H1 (cell line): ENCODE results near the gene CMTM5. TPM values are rescaled to one million over a fixed set of nuclear protein-coding genes. Genes with fewer than 3 reads are reported as not detected.

Experiments used
- CTCF ChIA-PET: fragments of 300-600 bp; sonication (Branson Sonifier 250); formaldehyde crosslinking; loops from one replicate; lab custom pipeline; 2021; ENCODE audit not compliant: partially characterized antibody; lab: Charles Lee
- POLR2A ChIA-PET: fragments of 300-600 bp; sonication (Branson Sonifier 250); formaldehyde crosslinking; loops from one replicate; lab custom pipeline; 2021; ENCODE audit warnings: inconsistent platforms; ENCODE audit not compliant: partially characterized antibody; lab: Charles Lee
- DNase-seq, 2 experiments: peaks; one replicate each; pipeline versions ENCODE4 v3.0.0 to v3.0.0-alpha.2; 2010 to 2022; ENCODE audit warnings: low spot score in 2 of 2, low read depth in 1 of 2, mixed read lengths in 1 of 2
- FAIRE-seq: peaks from 2 replicates; lab custom pipeline; 2011; peaks lifted over from hg19 to GRCh38; lab: Jason Lieb, UNC
- H2AFZ ChIP-seq: 2 replicates; pipeline ENCODE4 v1.8.1; 2012; ENCODE audit warnings: low read length, inconsistent platforms
- H2AK5ac ChIP-seq: 2 replicates; pipeline ENCODE4 v1.6.1; 2013; ENCODE audit warnings: low read depth, low read length
- H2BK120ac ChIP-seq: replicated peaks from 2 replicates; pipeline ENCODE3; 2013; ENCODE audit warnings: low read depth, low read length, inconsistent platforms
- H2BK12ac ChIP-seq: 2 replicates; pipeline ENCODE4 v1.6.1; 2013; ENCODE audit warnings: low read depth, low read length
- H2BK15ac ChIP-seq: 2 replicates; pipeline ENCODE4 v1.6.1; 2013; ENCODE audit warnings: low read length
- H2BK20ac ChIP-seq: 2 replicates; pipeline ENCODE4 v1.6.1; 2013; ENCODE audit warnings: low read length
- H2BK5ac ChIP-seq: 2 replicates; pipeline ENCODE4 v1.6.1; 2013; ENCODE audit warnings: low read depth, low read length
- H3K14ac ChIP-seq: 2 replicates; pipeline ENCODE4 v1.6.1; 2013; ENCODE audit warnings: inconsistent platforms; ENCODE audit not compliant: insufficient read length
- H3K18ac ChIP-seq: 2 replicates; pipeline ENCODE4 v1.6.1; 2013; ENCODE audit warnings: low read length; ENCODE audit errors: extremely low read depth
- H3K23ac ChIP-seq: 2 replicates; pipeline ENCODE4 v1.6.1; 2013; ENCODE audit warnings: inconsistent platforms; ENCODE audit not compliant: insufficient read length
- H3K23me2 ChIP-seq: 2 replicates; pipeline ENCODE4 v1.6.1; 2013; ENCODE audit warnings: low read depth, low read length
- H3K27ac ChIP-seq: 2 replicates; pipeline ENCODE4 v1.6.1; 2011; ENCODE audit warnings: low read depth, low read length, inconsistent platforms
- H3K27me3 ChIP-seq, 4 experiments: replicated peaks in 1 of 4; 1 replicate in 1 of 4; 2 replicates in 3 of 4; pipeline versions ENCODE4 v1.6.1 to v1.8.1; 2011 to 2013; ENCODE audit warnings: low read length in 3 of 4, mild to moderate bottlenecking in 3 of 4, inconsistent platforms in 2 of 4, mixed read lengths in 2 of 4, moderate library complexity in 1 of 4; ENCODE audit not compliant: control insufficient read depth in 3 of 4, insufficient read depth in 3 of 4; ENCODE audit errors: extremely low read depth in 1 of 4
- H3K36me3 ChIP-seq, 4 experiments: 2 replicates each; pipeline versions ENCODE4 v1.6.1 to v1.8.1; 2011 to 2013; ENCODE audit warnings: mild to moderate bottlenecking in 4 of 4, low read length in 3 of 4, moderate library complexity in 2 of 4, control low read depth in 1 of 4, inconsistent platforms in 1 of 4; ENCODE audit not compliant: insufficient read depth in 4 of 4, control insufficient read depth in 2 of 4
- H3K4ac ChIP-seq: replicated peaks from 2 replicates; pipeline ENCODE3; 2013; ENCODE audit warnings: low read length, low read depth, mixed read lengths, inconsistent platforms; ENCODE audit not compliant: insufficient read length
- H3K4me1 ChIP-seq, 4 experiments: replicated peaks in 1 of 4; 1 replicate in 1 of 4; 2 replicates in 3 of 4; pipeline versions ENCODE4 v1.6.1 to v1.8.1; 2011 to 2013; ENCODE audit warnings: low read length in 3 of 4, inconsistent platforms in 2 of 4, mixed read lengths in 1 of 4; ENCODE audit not compliant: insufficient read depth in 4 of 4, control insufficient read depth in 3 of 4
- H3K4me2 ChIP-seq, 2 experiments: 2 replicates each; pipeline versions ENCODE4 v1.6.1 to v1.8.1; 2011 to 2013; ENCODE audit warnings: low read depth in 2 of 2, low read length in 2 of 2, control low read depth in 1 of 2, inconsistent platforms in 1 of 2, mild to moderate bottlenecking in 1 of 2; ENCODE audit not compliant: insufficient read depth in 1 of 2
- H3K4me3 ChIP-seq, 4 experiments: fragments of 200-600, 300-600 bp in 1 of 4; sonication (generic), shearing (Covaris generic), sonication (Bioruptor Twin) in 1 of 4; 2 replicates each; pipeline versions ENCODE4 v1.5.1 to v1.8.1; 2011 to 2016; ENCODE audit warnings: low read length in 4 of 4, low read depth in 3 of 4, control low read depth in 2 of 4, inconsistent platforms in 2 of 4, mild to moderate bottlenecking in 2 of 4, mixed read lengths in 1 of 4, moderate library complexity in 1 of 4; ENCODE audit not compliant: insufficient read depth in 2 of 4; ENCODE audit errors: extremely low read depth in 1 of 4
- H3K56ac ChIP-seq: replicated peaks from 2 replicates; pipeline ENCODE3; 2013; ENCODE audit warnings: low read depth, mild to moderate bottlenecking, mixed read lengths, low read length, inconsistent platforms; ENCODE audit not compliant: insufficient read length
- H3K79me1 ChIP-seq: 2 replicates; pipeline ENCODE4 v1.6.1; 2013; ENCODE audit warnings: low read depth, low read length, control low read depth
- H3K79me2 ChIP-seq, 2 experiments: 2 replicates each; pipeline versions ENCODE4 v1.6.1 to v1.8.1; 2012 to 2013; ENCODE audit warnings: low read length in 2 of 2, mild to moderate bottlenecking in 2 of 2, inconsistent platforms in 1 of 2; ENCODE audit not compliant: insufficient read depth in 2 of 2, control insufficient read depth in 1 of 2
- H3K9ac ChIP-seq, 4 experiments: replicated peaks in 1 of 4; 1 replicate in 1 of 4; 2 replicates in 3 of 4; pipeline versions ENCODE4 v1.6.1 to v1.8.1; 2011 to 2013; ENCODE audit warnings: low read depth in 3 of 4, low read length in 3 of 4, control low read depth in 2 of 4, mild to moderate bottlenecking in 2 of 4, moderate library complexity in 2 of 4, inconsistent platforms in 1 of 4; ENCODE audit errors: extremely low read depth in 1 of 4
- H3K9me3 ChIP-seq, 2 experiments: 2 replicates each; pipeline versions ENCODE4 v1.6.1 to v1.8.1; 2012 to 2013; ENCODE audit warnings: mild to moderate bottlenecking in 2 of 2, moderate library complexity in 2 of 2, control low read depth in 1 of 2, inconsistent platforms in 1 of 2, low read depth in 1 of 2, low read length in 1 of 2, mixed read lengths in 1 of 2; ENCODE audit not compliant: insufficient read depth in 2 of 2
- H4K20me1 ChIP-seq, 2 experiments: replicated peaks in 1 of 2; 2 replicates each; pipeline versions ENCODE3 to v1.8.1; 2011 to 2013; ENCODE audit warnings: inconsistent platforms in 2 of 2, low read length in 2 of 2, mild to moderate bottlenecking in 1 of 2; ENCODE audit not compliant: insufficient read depth in 2 of 2, control insufficient read depth in 1 of 2
- H4K5ac ChIP-seq: 2 replicates; pipeline ENCODE4 v1.6.1; 2013; ENCODE audit warnings: low read length, low read depth, mixed read lengths, inconsistent platforms; ENCODE audit not compliant: insufficient read length
- H4K8ac ChIP-seq: 2 replicates; pipeline ENCODE4 v1.8.0; 2013; ENCODE audit warnings: mild to moderate bottlenecking, moderate library complexity, low read length, inconsistent platforms; ENCODE audit not compliant: insufficient read depth; ENCODE audit errors: extremely low read depth
- H4K91ac ChIP-seq: replicated peaks from 2 replicates; pipeline ENCODE3; 2013; ENCODE audit warnings: low read length, mixed read lengths, inconsistent platforms; ENCODE audit not compliant: insufficient read length
- CHD2 ChIP-seq: IDR thresholded peaks from 2 replicates; pipeline ENCODE4 v1.6.1; 2012; ENCODE audit warnings: low read length, improper control_type of control experiment
- JUN ChIP-seq: IDR thresholded peaks from 2 replicates; pipeline ENCODE4 v1.6.1; 2011; ENCODE audit warnings: low read depth, mild to moderate bottlenecking, improper control_type of control experiment, low read length
- PHF8 ChIP-seq: fragments of 200-600 bp; sonication (generic); conservative IDR thresholded peaks from 2 replicates; pipeline ENCODE4 v1.7.1; 2012; ENCODE audit warnings: low read depth, mild to moderate bottlenecking, inconsistent platforms, low read length, moderate library complexity
- SRF ChIP-seq: IDR thresholded peaks from 2 replicates; pipeline ENCODE4 v1.6.1; 2011; ENCODE audit warnings: mild to moderate bottlenecking, low read depth, low read length, moderate library complexity
- TAF7 ChIP-seq: optimal IDR thresholded peaks from 2 replicates; pipeline ENCODE3; 2011; ENCODE audit warnings: low read depth, mild to moderate bottlenecking, inconsistent platforms, low read length, moderate library complexity, borderline replicate concordance
- WGBS, 2 experiments: shearing (Covaris generic) in 1 of 2; methylation state at CpG; one replicate each; pipeline versions ENCODE4 v1.1.6 to v1.1.7; 2013 to 2015; ENCODE audit warnings: low lambda C conversion rate in 2 of 2, mixed read lengths in 2 of 2, inconsistent platforms in 1 of 2, low coverage in 1 of 2, missing lambda C conversion rate in 1 of 2; ENCODE audit not compliant: insufficient replicate concordance in 2 of 2, insufficient coverage in 1 of 2, insufficient read length in 1 of 2; ENCODE audit errors: extremely low coverage in 1 of 2, missing lambda C conversion rate in 1 of 2; 5-methylcytosine and 5-hydroxymethylcytosine counted together
- polyA plus RNA-seq, 7 experiments: library from polyadenylated mRNA; depleted of rRNA in 3 of 7; stranded (reverse) in 5 of 7; unstranded in 2 of 7; fragments of >200 nt in 5 of 7; fragments of 200-250 nt in 2 of 7; gene quantifications; 1 replicate in 5 of 7; 2 replicates in 1 of 7; 4 replicates in 1 of 7; pipeline versions ENCODE4 v1.2.1 to v1.2.3, GENCODE V29; 2011 to 2013; ENCODE audit warnings: missing spikeins in 2 of 7, mixed read lengths in 2 of 7
- total RNA-seq: library from RNA; stranded (reverse); fragmentation: NEBNext Ultra II Directional; extraction: Animal tissue kit (Norgen Biotek cat#: 25700); gene quantifications from 2 replicates; pipeline ENCODE4 v1.2.1, GENCODE V29; 2021

Gene CMTM5
- total and polyA plus RNA-seq, 2 of the 8 experiments (the other 6 are each of a cell fraction or from before 2014, with no cell fraction given), result 2.1 TPM; not detected in 1

DNA sequence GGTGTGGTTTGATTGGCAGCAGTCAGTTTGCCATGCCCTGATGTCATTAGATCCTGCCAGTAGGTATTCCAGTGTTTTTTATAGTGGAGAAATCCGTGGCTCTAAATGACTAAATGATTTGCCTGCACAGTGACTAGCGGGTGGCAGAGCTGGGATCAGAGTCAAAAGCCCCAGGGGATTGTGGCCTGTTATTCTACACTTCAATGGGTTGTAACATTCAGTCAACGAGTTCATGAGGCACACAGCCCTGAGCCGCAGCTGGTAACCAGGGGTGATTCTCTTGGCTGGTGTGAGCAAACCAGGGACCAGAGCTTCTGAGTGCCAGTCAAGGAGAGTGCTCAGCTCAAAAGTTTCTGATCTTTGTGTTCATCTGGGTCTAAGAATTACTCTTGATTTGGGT lies 29.4 kb downstream of the CMTM5 start:
- Histone ChIP-seq H4K20me1 (peaks cover 0 to 2% of the 10 kb centered on the region in 2 experiments), H3K4me2 (no peak overlapping the region), H2BK120ac (no peak overlapping the region), H3K27me3 (no peaks in the 10 kb centered on the region; a peak in 3 of 7 replicates), H3K18ac (no peak overlapping the region), H3K79me2 (no peaks in the 10 kb centered on the region), H4K5ac (no peak overlapping the region), H4K8ac (no peak overlapping the region), H3K23me2 (no peaks in the 10 kb centered on the region), H2AFZ (no peak overlapping the region), H4K91ac (no peak overlapping the region), H3K9me3 (no peaks in the 10 kb centered on the region), H2BK5ac (no peak overlapping the region), H3K4me3 (no peak overlapping the region), H3K9ac (no peak overlapping the region), H3K79me1 (no peaks in the 10 kb centered on the region), H2AK5ac (no peak overlapping the region), H3K4ac (no peak overlapping the region), H2BK12ac (no peak overlapping the region), H2BK20ac (no peak overlapping the region), H3K14ac (no peak overlapping the region), H3K36me3 (no peaks in the 10 kb centered on the region), H3K27ac (no peak overlapping the region), H3K4me1 (no peaks in the 10 kb centered on the region; a peak in 1 of 7 replicates), H2BK15ac (no peak overlapping the region), H3K23ac (no peak overlapping the region), H3K56ac (no peak overlapping the region)
- no peak for TF ChIP-seq CHD2
- TF ChIP-seq SRF, result no peak
- no peak for TF ChIP-seq TAF7
- TF ChIP-seq PHF8, result no peak
- TF ChIP-seq JUN, result no peak
- ChIA-PET POLR2A (interaction anchor here (0.9 kb wide), 1 partner anchor 29 kb away, joined by 3 read pairs; no protein-coding TSS in a partner anchor), CTCF (interaction anchor here (1.0 to 2.2 kb wide), 2 partner anchors 26 to 33 kb away, joined by 3 to 5 read pairs; no protein-coding TSS in a partner anchor)
- FAIRE-seq, result no peak
- no peak for DNase-seq
- 80% methylated on average over 4 of the region's 4 CpGs; no CpG with 5 or more reads in 1 of the 2 experiments for WGBS, 2 experiments
